GM21528 (cell line): Measurements from ENCODE around the gene EDN3.
"Not testable (repeated sequence)": the region's sequence is repeated elsewhere in the genome, so short reads cannot be mapped to it uniquely, and the experiment has no call there.

Source experiments
- ATAC-seq: cut with Tn5 transposase; IDR thresholded peaks from one replicate; pipeline ENCODE4 v1.9.1; 2021; ENCODE audit warnings: mild to moderate bottlenecking, moderate library complexity; ENCODE audit not compliant: unreplicated experiment, low FRiP score

Gene EDN3

GRCh38 chr20:59333260-59333845 is 32.9 kb downstream of the EDN3 start:
- ATAC-seq, result no peak

DNA sequence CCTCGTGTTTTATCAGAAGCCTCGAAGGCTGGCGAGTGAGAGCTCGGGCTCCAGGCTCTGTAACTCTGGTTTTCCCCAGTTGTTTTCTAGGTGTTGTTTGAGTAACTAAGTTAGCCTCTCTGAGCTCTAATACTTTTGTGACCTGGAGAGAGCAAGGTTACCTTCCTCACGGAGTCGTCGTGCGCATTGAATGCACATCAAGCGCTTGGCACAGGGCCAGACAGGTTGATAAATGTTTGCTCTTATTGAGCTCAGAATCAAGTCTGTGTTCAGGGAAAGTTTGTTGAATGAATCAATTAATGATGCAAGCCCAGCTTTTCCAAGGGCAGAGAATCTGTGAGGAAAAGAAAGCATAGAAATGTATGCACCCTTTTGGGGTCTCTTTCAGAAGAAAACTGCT is 33.5 kb downstream of the EDN3 start:
- no peak for ATAC-seq

GRCh38 chr20:59334651-59335300 is 34.4 kb downstream of the EDN3 start:
- ATAC-seq, result no peak

DNA sequence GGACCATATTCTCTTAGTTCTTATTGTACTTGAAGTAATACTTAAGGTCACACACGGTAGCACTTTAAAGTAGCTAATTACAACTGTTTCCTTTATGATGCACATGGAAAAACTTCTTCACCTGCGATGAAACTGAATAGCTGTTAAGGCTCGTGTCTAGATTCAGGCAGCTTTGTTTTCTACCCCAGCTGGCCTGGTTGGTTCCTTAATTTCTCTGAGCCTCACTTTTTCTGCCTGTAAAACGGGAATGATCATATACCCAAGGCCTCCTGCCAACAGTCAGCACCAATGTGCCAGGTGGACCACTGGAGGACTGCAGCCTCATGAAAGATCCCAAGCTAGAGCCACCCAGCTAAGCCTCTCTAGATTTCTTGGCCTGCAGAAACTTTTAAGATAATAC is 35.0 kb downstream of the EDN3 start:
- no peak for ATAC-seq

- ATAC-seq, result no peak
Observed at GRCh38 chr20:59336540-59336939, 36.1 kb downstream of the EDN3 start.

DNA sequence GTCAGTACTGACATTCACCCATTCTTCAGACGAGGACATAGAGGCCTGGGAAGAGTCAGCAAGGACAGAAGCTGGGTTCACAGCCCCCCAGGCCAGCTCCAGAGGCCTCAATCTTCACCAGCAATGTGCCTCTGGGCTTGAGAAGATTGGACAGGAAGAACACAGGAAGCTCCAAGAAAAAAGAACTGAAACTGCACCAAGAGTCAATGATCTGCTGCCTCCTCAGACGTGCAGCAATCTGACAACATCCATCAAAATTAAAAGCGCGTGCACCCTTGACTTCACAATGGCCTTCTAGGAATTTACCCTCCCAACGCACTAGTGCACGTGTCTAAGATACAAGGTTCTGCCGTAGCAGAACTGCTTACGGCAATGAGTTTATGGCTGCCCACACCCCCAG is 38.0 kb downstream of the EDN3 start:
- not testable (repeated sequence) for ATAC-seq

GRCh38 chr20:59340201-59340885 is 39.9 kb downstream of the EDN3 start:
- ATAC-seq, result no peak

DNA sequence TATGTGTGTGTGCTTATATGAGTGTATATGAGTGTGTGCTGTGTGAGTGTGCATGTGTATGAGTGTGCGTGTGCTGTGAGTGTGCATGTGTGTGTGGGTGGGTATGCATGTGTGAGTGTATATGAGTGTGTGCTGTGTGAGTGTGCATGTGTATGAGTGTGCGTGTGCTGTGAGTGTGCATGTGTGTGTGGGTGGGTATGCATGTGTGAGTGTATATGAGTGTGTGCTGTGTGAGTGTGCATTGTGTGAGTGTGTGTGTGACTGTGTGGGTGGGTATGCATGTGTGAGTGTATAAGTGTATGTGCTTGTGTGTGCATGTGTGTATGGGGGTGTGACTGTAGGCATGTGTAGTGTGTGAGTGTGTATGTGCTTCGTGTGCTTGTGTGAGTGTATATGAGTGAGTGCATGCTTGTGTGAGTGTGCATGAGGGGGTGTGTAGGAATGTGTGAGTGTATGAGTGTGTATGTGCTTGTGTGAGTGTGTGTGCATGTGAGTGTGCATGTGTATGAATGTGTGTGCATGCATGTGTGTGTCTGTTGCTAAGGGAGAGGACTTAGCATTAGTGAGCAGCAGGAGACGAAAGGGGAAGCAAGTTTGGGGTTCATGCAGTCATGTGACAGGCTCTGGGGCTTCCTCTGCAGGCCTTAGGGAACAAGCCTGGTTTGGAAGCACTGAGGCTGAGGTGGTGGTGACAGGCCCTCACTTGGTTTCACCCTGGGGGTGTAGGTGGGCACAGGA is 41.0 kb downstream of the EDN3 start:
- not testable (repeated sequence) for ATAC-seq

GRCh38 chr20:59342023-59342957 is 41.9 kb downstream of the EDN3 start:
- no peak for ATAC-seq

DNA sequence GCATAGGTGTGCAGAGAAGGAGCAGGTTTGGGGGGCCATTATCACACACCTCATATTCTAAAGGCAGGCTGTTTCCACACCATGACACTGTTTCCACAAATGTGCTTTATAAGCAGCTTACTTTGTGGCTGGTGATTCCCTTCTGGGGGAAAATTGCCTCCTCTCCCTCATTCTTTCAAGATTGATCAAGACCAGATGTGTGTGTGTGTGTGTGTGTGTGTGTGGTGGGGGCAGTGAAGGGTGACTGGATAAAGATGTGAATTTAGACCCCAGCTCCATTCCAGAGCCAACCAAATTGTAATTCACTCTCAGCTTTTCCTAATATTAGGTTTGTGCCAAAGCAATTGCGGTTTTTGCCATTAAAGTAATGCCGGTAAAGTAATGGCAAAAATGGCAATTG is 45.6 kb downstream of the EDN3 start:
- no peak for ATAC-seq

GRCh38 chr20:59349277-59349676 is 48.9 kb downstream of the EDN3 start:
- no peak for ATAC-seq

- no peak for ATAC-seq
Observed at GRCh38 chr20:59350330-59351156, 50.1 kb downstream of the EDN3 start.

GRCh38 chr20:59351157-59352040 is 51.0 kb downstream of the EDN3 start:
- ATAC-seq, result no peak

- ATAC-seq, result no peak
Observed at GRCh38 chr20:59352541-59352940, 52.1 kb downstream of the EDN3 start.

- ATAC-seq, result no peak
Observed at GRCh38 chr20:59352990-59353389, 52.6 kb downstream of the EDN3 start.

DNA sequence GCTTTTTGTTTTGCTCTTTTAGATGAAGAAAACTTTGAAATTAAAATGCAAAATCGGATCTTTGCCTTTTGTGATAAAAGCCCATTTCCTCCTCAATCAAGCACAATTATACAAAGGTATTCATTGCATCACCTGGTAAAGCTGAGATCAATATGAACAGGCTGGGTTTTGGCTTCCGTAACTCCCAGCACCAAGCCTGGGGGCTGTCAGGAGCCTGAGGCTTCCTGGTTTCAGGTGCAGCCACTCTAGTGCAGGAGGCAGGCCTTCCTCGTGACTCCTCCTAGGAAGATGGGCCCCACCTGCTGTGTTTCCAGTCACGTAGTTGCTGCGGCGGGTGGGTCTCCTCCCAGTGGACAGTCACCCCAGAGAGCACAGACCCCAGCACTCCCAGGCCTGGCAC is 54.0 kb downstream of the EDN3 start:
- ATAC-seq, result no peak

GRCh38 chr20:59355242-59355641 is 54.8 kb downstream of the EDN3 start:
- ATAC-seq, result no peak

DNA sequence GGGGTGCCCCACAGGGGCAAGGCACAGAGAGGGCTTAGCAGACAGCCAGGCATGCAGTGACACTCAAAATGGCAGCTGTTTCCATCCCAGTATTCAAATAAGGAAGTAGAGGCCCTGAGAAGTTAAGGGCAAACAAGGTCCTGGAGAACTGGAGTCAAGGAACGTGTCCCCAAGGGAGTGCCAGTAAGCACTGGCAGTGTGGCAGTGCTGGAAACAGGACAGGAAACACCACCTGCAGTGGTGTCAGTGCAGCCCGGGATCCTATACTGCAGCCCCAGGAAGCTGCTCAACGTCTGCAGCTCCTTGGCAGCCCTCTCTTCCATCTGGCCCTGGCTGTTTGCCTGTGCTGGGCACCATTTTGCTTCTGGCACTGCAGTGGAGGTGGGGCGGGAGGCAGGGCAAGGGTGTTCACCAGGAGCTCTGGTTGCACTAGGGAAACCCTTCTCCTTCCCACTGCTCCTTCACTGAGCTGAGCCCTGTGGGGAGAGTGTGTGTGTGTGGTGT is 56.3 kb downstream of the EDN3 start:
- ATAC-seq, result no peak
